B cell (primary cell): ENCODE results near the gene MSH5. TPM values are rescaled to one million over a fixed set of nuclear protein-coding genes. Genes with fewer than 3 reads are reported as not detected.

Experiments used
- ATAC-seq: fragments of 200-7000 bp; cut with Tn5 transposase; one replicate; pipeline ENCODE4 v1.10.0; 2021; ENCODE audit warnings: low read depth, mild to moderate bottlenecking, moderate number of reproducible peaks, moderate library complexity
- CTCF ChIA-PET: fragments of 350-600 bp; sonication (Branson Sonifier 250); formaldehyde crosslinking; loops from one replicate; lab custom pipeline; 2021; ENCODE audit warnings: antibody characterized with exemption, inconsistent platforms; lab: Charles Lee
- POLR2A ChIA-PET: fragments of 350-600 bp; sonication (Branson Sonifier 250); formaldehyde crosslinking; loops from one replicate; lab custom pipeline; 2021; ENCODE audit warnings: antibody characterized with exemption; lab: Charles Lee
- DNase-seq: peaks from one replicate; pipeline ENCODE4 v3.0.0; 2013
- H2AFZ ChIP-seq: 2 replicates; pipeline ENCODE4 v1.6.1; 2012; ENCODE audit warnings: mild to moderate bottlenecking, low read depth, low read length; ENCODE audit not compliant: insufficient read depth, poor library complexity, severe bottlenecking
- H3K27ac ChIP-seq, 2 donors: 1 replicate in 1 of 2; 2 replicates in 1 of 2; pipeline ENCODE4 v1.5.1; 2012 to 2013; ENCODE audit warnings: low read length in 2 of 2, mild to moderate bottlenecking in 2 of 2, moderate library complexity in 1 of 2
- H3K27me3 ChIP-seq, 4 experiments: fragments of 200-600 bp in 1 of 4; sonication (generic) in 1 of 4; replicated peaks in 1 of 4; 1 replicate in 2 of 4; 2 replicates in 2 of 4; pipeline versions ENCODE4 v1.6.1 to v1.7.0; 2013 to 2016; ENCODE audit warnings: low read length in 3 of 4, mild to moderate bottlenecking in 2 of 4, mixed read lengths in 1 of 4, moderate library complexity in 1 of 4; ENCODE audit not compliant: insufficient read depth in 4 of 4, control insufficient read depth in 3 of 4; ENCODE audit errors: control extremely low read depth in 1 of 4
- H3K36me3 ChIP-seq, 2 experiments: replicated peaks in 1 of 2; 1 replicate in 1 of 2; 2 replicates in 1 of 2; pipeline versions ENCODE4 v1.6.1 to v1.7.1; 2013; ENCODE audit warnings: low read length in 1 of 2; ENCODE audit not compliant: insufficient read depth in 2 of 2, control insufficient read depth in 1 of 2; ENCODE audit errors: control extremely low read depth in 1 of 2, extremely low read depth in 1 of 2
- H3K4me1 ChIP-seq, 2 donors: fragments of 200-600 bp in 1 of 2; sonication (generic) in 1 of 2; 1 replicate in 1 of 2; 2 replicates in 1 of 2; pipeline versions ENCODE4 v1.5.1 to v1.6.1; 2013 to 2017; ENCODE audit warnings: low read length in 2 of 2; ENCODE audit not compliant: control insufficient read depth in 2 of 2, insufficient read depth in 2 of 2
- H3K4me2 ChIP-seq: replicated peaks from 2 replicates; pipeline ENCODE3; 2012; ENCODE audit warnings: mild to moderate bottlenecking, low read depth, low read length; ENCODE audit not compliant: poor library complexity, severe bottlenecking
- H3K4me3 ChIP-seq, 5 experiments: fragments of 200-600 bp in 1 of 5; sonication (generic) in 1 of 5; 1 replicate in 3 of 5; 2 replicates in 2 of 5; pipeline versions ENCODE4 v1.5.1 to v1.7.0; 2011 to 2016; ENCODE audit warnings: low read length in 4 of 5, mild to moderate bottlenecking in 4 of 5, low read depth in 2 of 5, control low read depth in 1 of 5, moderate library complexity in 1 of 5; ENCODE audit not compliant: insufficient read depth in 1 of 5; ENCODE audit errors: control extremely low read depth in 1 of 5, extremely low read depth in 1 of 5
- H3K79me2 ChIP-seq: fragments of 200-600 bp; sonication (generic); one replicate; pipeline ENCODE4 v1.6.0; 2016; ENCODE audit warnings: low read length; ENCODE audit not compliant: control insufficient read depth, insufficient read depth
- H3K9ac ChIP-seq: fragments of 200-600 bp; sonication (generic); 2 replicates; pipeline ENCODE4 v1.6.1; 2017; ENCODE audit warnings: mild to moderate bottlenecking, low read length, moderate library complexity
- H3K9me3 ChIP-seq, 3 donors: one replicate each; pipeline versions ENCODE4 v1.6.1 to v1.7.1; 2013; ENCODE audit warnings: low read length in 2 of 3; ENCODE audit not compliant: control insufficient read depth in 2 of 3, insufficient read depth in 1 of 3; ENCODE audit errors: control extremely low read depth in 1 of 3
- H4K20me1 ChIP-seq: 2 replicates; pipeline ENCODE4 v1.6.0; 2012; ENCODE audit warnings: mild to moderate bottlenecking, low read length; ENCODE audit not compliant: insufficient read depth, control insufficient read depth, poor library complexity, severe bottlenecking
- H3K27ac Mint-ChIP-seq: one replicate; pipeline ENCODE4 v1.8.0; 2021; ENCODE audit warnings: mixed read lengths
- H3K27me3 Mint-ChIP-seq: one replicate; pipeline ENCODE4 v1.8.0; 2021; ENCODE audit warnings: mixed read lengths
- H3K4me1 Mint-ChIP-seq: one replicate; pipeline ENCODE4 v1.8.0; 2021; ENCODE audit warnings: mixed read lengths
- H3K4me3 Mint-ChIP-seq: one replicate; pipeline ENCODE4 v1.8.0; 2021; ENCODE audit warnings: mixed read lengths
- H3K9me3 Mint-ChIP-seq: one replicate; pipeline ENCODE4 v1.8.0; 2022; ENCODE audit warnings: mixed read lengths; ENCODE audit not compliant: insufficient read depth
- EZH2 ChIP-seq: IDR thresholded peaks from 2 replicates; pipeline ENCODE4 v1.6.1; 2012; ENCODE audit warnings: borderline replicate concordance, low read depth, mild to moderate bottlenecking, moderate library complexity, low read length; ENCODE audit not compliant: insufficient read depth, poor library complexity, severe bottlenecking
- WGBS: methylation state at CpG from one replicate; pipeline ENCODE4 v1.1.5; 2013; ENCODE audit warnings: missing lambda C conversion rate; ENCODE audit not compliant: insufficient coverage; 5-methylcytosine and 5-hydroxymethylcytosine counted together
- intact Hi-C: fragments of 100-400 bp; cut with micrococcal nuclease; formaldehyde crosslinking; loops from one replicate; pipeline ENCODE4 v1.10.0; 2022
- polyA plus RNA-seq: library from polyadenylated mRNA; depleted of rRNA; stranded (reverse); fragments of >200 nt; gene quantifications from 2 replicates; pipeline ENCODE4 v1.2.3, GENCODE V29; 2012
- total RNA-seq, 2 donors: library from RNA; stranded (reverse); fragments of 120-200 nt in 1 of 2; gene quantifications; 1 replicate in 1 of 2; 2 replicates in 1 of 2; pipeline versions ENCODE4 v1.2.3 to v1.2.4, GENCODE V29; 2013 to 2022
- TF ChIP-seq, protein P1 (sequence below): fragments of 200-600 bp; IDR thresholded peaks from one replicate; pipeline ENCODE4 v1.8.0; 2022; ENCODE audit warnings: antibody characterized with exemption, mild to moderate bottlenecking

MSH5 gene
- total and polyA plus RNA-seq, 2 donors (not counting 1 experiment from before 2014, with no cell fraction given) = 49.9 to 51.6 TPM

DNA sequence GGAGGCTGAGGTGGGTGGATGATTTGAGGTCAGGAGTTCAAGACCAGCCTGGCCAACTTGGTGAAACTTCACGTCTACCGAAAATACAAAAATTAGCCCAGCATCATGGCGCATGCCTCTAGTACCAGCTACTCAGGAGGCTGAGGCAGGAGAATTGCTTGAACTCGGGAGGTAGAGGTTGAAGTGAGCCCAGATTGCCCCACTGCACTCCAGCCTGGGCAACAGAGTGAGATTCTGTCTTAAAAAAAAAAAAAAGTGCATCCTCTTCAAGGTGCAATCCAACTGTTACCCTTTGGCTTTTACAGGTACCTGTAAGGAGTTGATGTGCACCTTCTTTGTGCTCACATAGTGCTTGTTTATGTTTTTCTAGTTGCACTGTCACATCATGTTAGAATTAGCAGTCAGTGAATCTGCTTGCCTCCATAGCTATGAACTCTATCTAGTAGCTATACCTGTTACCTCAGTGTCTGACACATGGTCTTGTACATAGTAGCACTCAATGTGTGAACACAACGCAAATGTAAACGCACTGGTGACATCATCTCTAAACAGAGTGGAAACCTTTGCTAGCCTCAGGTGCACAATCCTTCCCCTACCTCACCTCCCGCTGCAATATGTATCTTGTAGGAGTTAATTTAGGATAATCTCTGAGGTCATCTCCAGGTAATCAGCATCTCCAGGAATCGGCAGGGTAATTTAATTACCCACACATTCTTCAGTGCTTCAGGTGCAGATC, 9.7 kb downstream of the MSH5 start:
- DNase-seq (no peak), ATAC-seq (no peak)
- intact Hi-C loops = no loop called here
- POLR2A ChIA-PET = no interaction called here
- Histone ChIP-seq H3K27ac (no peak overlapping the region), H2AFZ (no peak overlapping the region), H3K27me3 (no peaks in the 10 kb centered on the region), H3K4me3 (no peak overlapping the region), H3K36me3 (peaks cover 0 to 4% of the 10 kb centered on the region in 2 experiments), H3K79me2 (no peaks in the 10 kb centered on the region), H3K4me2 (no peak overlapping the region), H3K9ac (no peak overlapping the region), H4K20me1 (no peaks in the 10 kb centered on the region), H3K9me3 (no peaks in the 10 kb centered on the region), H3K4me1 (no peaks in the 10 kb centered on the region)
- CTCF ChIA-PET = interaction anchor here (1.0 kb wide), 1 partner anchor 81 kb away, joined by 3 read pairs; no protein-coding TSS in a partner anchor
- H3K9me3 Mint-ChIP-seq = no peaks in the 10 kb centered on the region
- no peak overlapping the region for H3K27ac Mint-ChIP-seq
- no peak for TF ChIP-seq EZH2
- TF ChIP-seq, protein P1, sequence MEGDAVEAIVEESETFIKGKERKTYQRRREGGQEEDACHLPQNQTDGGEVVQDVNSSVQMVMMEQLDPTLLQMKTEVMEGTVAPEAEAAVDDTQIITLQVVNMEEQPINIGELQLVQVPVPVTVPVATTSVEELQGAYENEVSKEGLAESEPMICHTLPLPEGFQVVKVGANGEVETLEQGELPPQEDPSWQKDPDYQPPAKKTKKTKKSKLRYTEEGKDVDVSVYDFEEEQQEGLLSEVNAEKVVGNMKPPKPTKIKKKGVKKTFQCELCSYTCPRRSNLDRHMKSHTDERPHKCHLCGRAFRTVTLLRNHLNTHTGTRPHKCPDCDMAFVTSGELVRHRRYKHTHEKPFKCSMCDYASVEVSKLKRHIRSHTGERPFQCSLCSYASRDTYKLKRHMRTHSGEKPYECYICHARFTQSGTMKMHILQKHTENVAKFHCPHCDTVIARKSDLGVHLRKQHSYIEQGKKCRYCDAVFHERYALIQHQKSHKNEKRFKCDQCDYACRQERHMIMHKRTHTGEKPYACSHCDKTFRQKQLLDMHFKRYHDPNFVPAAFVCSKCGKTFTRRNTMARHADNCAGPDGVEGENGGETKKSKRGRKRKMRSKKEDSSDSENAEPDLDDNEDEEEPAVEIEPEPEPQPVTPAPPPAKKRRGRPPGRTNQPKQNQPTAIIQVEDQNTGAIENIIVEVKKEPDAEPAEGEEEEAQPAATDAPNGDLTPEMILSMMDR = no peak
- WGBS = 100% methylated on average over 5 of the region's 8 CpGs
- H3K27me3 Mint-ChIP-seq = no peaks in the 10 kb centered on the region
- no peak overlapping the region for H3K4me3 Mint-ChIP-seq
- H3K4me1 Mint-ChIP-seq = no peaks in the 10 kb centered on the region

DNA sequence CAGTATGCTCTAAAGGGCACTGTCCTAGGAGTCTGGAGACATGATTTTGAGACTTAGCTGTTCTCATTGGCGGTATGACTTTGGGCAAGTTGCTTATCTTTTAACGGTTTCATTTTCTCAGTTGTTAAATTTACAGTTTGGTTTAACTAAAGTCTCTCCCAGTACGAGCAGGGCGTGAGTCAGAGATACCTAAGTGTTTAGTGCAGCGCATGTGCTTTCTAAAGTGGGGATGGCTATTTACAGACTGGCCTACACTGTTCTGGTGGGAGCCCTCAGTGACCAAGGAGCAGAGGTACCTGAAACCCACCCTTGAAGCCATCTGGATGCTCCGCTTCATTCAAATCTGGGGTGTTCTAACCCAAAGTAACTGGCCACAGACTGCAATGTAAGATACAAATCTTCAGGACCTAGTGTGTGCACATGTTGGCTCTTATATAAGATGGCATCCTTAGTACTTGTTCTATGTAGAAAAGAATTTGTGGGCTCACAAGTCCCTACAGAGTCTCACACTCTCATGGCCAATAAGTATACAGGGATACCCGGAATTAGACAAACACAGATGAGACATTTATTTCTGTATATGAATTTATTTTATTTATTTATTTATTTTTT, 10.7 kb downstream of the MSH5 start:
- WGBS = 100% methylated on average over 5 of the region's 7 CpGs
- CTCF ChIA-PET = interaction anchor here (1.0 to 2.0 kb wide), 2 partner anchors 21 to 80 kb away, joined by 3 to 4 read pairs; partner anchors contain the start of gene DDAH2
- H3K9ac ChIP-seq = no peak overlapping the region
- H3K27me3 ChIP-seq = no peaks in the 10 kb centered on the region
- peaks cover 0 to 4% of the 10 kb centered on the region in 2 experiments for H3K36me3 ChIP-seq
- H3K79me2 ChIP-seq = no peaks in the 10 kb centered on the region
- no peak overlapping the region for H3K4me3 Mint-ChIP-seq
- no peak for TF ChIP-seq EZH2
- POLR2A ChIA-PET = no interaction called here
- H3K4me1 Mint-ChIP-seq = no peaks in the 10 kb centered on the region
- DNase-seq (no peak), ATAC-seq (no peak)
- no peaks in the 10 kb centered on the region for H3K9me3 Mint-ChIP-seq
- intact Hi-C loops = no loop called here
- H3K4me1 ChIP-seq = no peaks in the 10 kb centered on the region
- H3K4me3 ChIP-seq = no peak overlapping the region
- H3K4me2 ChIP-seq = no peak overlapping the region
- no peak overlapping the region for H3K27ac Mint-ChIP-seq
- no peak overlapping the region for H2AFZ ChIP-seq
- H3K27ac ChIP-seq = no peak overlapping the region
- no peaks in the 10 kb centered on the region for H3K27me3 Mint-ChIP-seq
- no peaks in the 10 kb centered on the region for H4K20me1 ChIP-seq
- H3K9me3 ChIP-seq = no peaks in the 10 kb centered on the region
